Parathyroid adenoma (tissue), 2 donors: ENCODE results near the gene TMEM97.

ENCODE experiments used
- H2AFZ ChIP-seq: fragments of 300-600 bp; sonication (generic); one replicate; pipeline ENCODE4 v1.7.0; 2017; ENCODE audit warnings: antibody characterized with exemption, mild to moderate bottlenecking
- H3K27ac ChIP-seq: fragments of 300-600 bp; sonication (generic); one replicate; pipeline ENCODE4 v1.7.0; 2017
- H3K27me3 ChIP-seq: fragments of 300-600 bp; sonication (generic); one replicate; pipeline ENCODE4 v1.7.0; 2017; ENCODE audit warnings: low read length; ENCODE audit not compliant: control insufficient read depth, insufficient read depth
- H3K36me3 ChIP-seq: fragments of 300-600 bp; sonication (generic); one replicate; pipeline ENCODE4 v1.7.0; 2017; ENCODE audit warnings: low read length; ENCODE audit not compliant: control insufficient read depth, insufficient read depth
- H3K4me1 ChIP-seq: fragments of 300-600 bp; sonication (generic); one replicate; pipeline ENCODE4 v1.7.0; 2017; ENCODE audit warnings: control low read depth
- H3K4me2 ChIP-seq: fragments of 300-600 bp; sonication (generic); one replicate; pipeline ENCODE4 v1.7.0; 2017; ENCODE audit warnings: low read length
- H3K4me3 ChIP-seq: fragments of 300-600 bp; sonication (generic); one replicate; pipeline ENCODE4 v1.7.0; 2017; ENCODE audit warnings: low read depth, low read length
- H3K79me2 ChIP-seq: fragments of 300-600 bp; sonication (generic); one replicate; pipeline ENCODE4 v1.7.0; 2017; ENCODE audit warnings: control low read depth
- H3K9ac ChIP-seq: fragments of 300-600 bp; sonication (generic); one replicate; pipeline ENCODE4 v1.7.0; 2017; ENCODE audit warnings: mild to moderate bottlenecking
- H3K9me3 ChIP-seq: fragments of 300-600 bp; sonication (generic); one replicate; pipeline ENCODE4 v1.7.0; 2017; ENCODE audit warnings: low read length; ENCODE audit not compliant: control insufficient read depth
- CTCF ChIP-seq: fragments of 300-600 bp; sonication (generic); IDR thresholded peaks from one replicate; pipeline ENCODE4 v1.7.0; 2017; ENCODE audit warnings: antibody characterized with exemption, mild to moderate bottlenecking
- donor health status: primary hyperparathyroidism.

Gene TMEM97

GRCh38 chr17:28346746-28347246 is 27.8 kb downstream of the TMEM97 start:
- no peaks in the 10 kb centered on the region for H3K36me3 ChIP-seq
- no peak overlapping the region for H3K4me2 ChIP-seq
- H3K4me3 ChIP-seq = no peak overlapping the region
- H3K27me3 ChIP-seq = no peaks in the 10 kb centered on the region
- no peaks in the 10 kb centered on the region for H3K79me2 ChIP-seq
- peak; percentile 32 for TF ChIP-seq CTCF
- peak overlapping the region; percentile 37 for H3K27ac ChIP-seq
- H2AFZ ChIP-seq = no peak overlapping the region
- H3K9me3 ChIP-seq = no peaks in the 10 kb centered on the region
- no peak overlapping the region for H3K9ac ChIP-seq
- peaks cover 20% of the 10 kb centered on the region for H3K4me1 ChIP-seq

DNA sequence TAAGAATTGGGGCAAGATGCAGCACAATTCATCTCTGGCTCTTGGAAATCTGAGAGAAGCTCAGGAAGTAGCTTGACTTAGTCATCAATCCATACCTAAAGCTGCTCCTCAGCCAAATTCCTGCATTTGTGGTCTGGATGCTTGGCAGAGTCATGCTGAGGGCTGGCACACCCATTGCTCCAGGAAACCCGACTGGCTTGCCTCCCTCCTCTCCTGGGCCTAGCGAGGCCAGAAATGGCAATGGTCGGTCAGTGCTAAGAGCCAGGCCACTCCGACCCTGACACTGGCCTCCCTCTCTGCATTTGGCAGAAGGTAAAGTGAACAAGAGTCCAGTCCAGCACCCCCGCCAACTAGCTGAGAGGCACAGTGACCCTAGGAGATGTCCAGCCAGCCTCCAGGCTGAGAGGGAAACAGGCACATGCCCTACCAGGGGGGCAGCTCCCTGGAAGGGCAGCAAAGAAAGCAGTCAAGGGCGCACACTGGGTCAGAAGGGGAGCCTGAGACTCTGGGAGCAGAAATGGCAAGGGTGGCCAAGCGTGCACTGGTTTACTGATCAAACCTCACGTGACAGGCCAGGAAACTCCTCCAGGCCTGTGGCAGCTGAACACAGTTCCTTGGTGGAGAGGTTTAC is 28.4 kb downstream of the TMEM97 start:
- no peak overlapping the region for H3K4me3 ChIP-seq
- no peak overlapping the region for H3K4me2 ChIP-seq
- H3K27me3 ChIP-seq = no peaks in the 10 kb centered on the region
- H3K4me1 ChIP-seq = peaks cover 20% of the 10 kb centered on the region
- no peak for TF ChIP-seq CTCF
- H3K9ac ChIP-seq = no peak overlapping the region
- H3K27ac ChIP-seq = no peak overlapping the region
- no peaks in the 10 kb centered on the region for H3K79me2 ChIP-seq
- no peaks in the 10 kb centered on the region for H3K36me3 ChIP-seq
- H2AFZ ChIP-seq = no peak overlapping the region
- H3K9me3 ChIP-seq = no peaks in the 10 kb centered on the region

- Histone ChIP-seq H2AFZ (no peak overlapping the region), H3K4me3 (no peak overlapping the region), H3K36me3 (no peaks in the 10 kb centered on the region), H3K4me2 (no peak overlapping the region), H3K9ac (no peak overlapping the region), H3K27ac (no peak overlapping the region), H3K27me3 (no peaks in the 10 kb centered on the region), H3K4me1 (peaks cover 20% of the 10 kb centered on the region), H3K9me3 (no peaks in the 10 kb centered on the region), H3K79me2 (no peaks in the 10 kb centered on the region)
- TF ChIP-seq CTCF = no peak
Observed at GRCh38 chr17:28348979-28349378, 30.0 kb downstream of the TMEM97 start.

GRCh38 chr17:28350271-28350670 is 31.3 kb downstream of the TMEM97 start:
- H3K27me3 ChIP-seq = no peaks in the 10 kb centered on the region
- no peak overlapping the region for H3K4me3 ChIP-seq
- H2AFZ ChIP-seq = no peak overlapping the region
- H3K4me1 ChIP-seq = peaks cover 18% of the 10 kb centered on the region
- no peaks in the 10 kb centered on the region for H3K9me3 ChIP-seq
- no peaks in the 10 kb centered on the region for H3K36me3 ChIP-seq
- TF ChIP-seq CTCF = no peak
- H3K79me2 ChIP-seq = no peaks in the 10 kb centered on the region
- no peak overlapping the region for H3K9ac ChIP-seq
- no peak overlapping the region for H3K4me2 ChIP-seq
- no peak overlapping the region for H3K27ac ChIP-seq
